HEK293 (cell line): ENCODE data around the gene DPF3.

Source experiments
- CTCF ChIA-PET: fragments of 350-600 bp; formaldehyde crosslinking; extraction: SDS; loops from one replicate; lab custom pipeline; 2021; ENCODE audit warnings: antibody characterized with exemption; lab: Yijun Ruan, JAX
- POLR2A ChIA-PET: fragments of 300-600 bp; formaldehyde crosslinking; extraction: SDS; loops from one replicate; lab custom pipeline; 2020; ENCODE audit warnings: antibody characterized with exemption, inconsistent platforms; lab: Yijun Ruan, JAX
- H3K27ac ChIP-seq: fragments of 200-500 bp; sonication (Bioruptor generic); 2 replicates; pipeline ENCODE4 v1.5.1; 2014; ENCODE audit warnings: low read depth, low read length, control low read depth, inconsistent platforms; ENCODE audit errors: extremely low read depth
- H3K36me3 ChIP-seq, 2 experiments: fragments of 200-500 bp in 1 of 2; sonication (Bioruptor generic) in 1 of 2; 1 replicate in 1 of 2; 2 replicates in 1 of 2; pipeline ENCODE4 v1.5.1; 2014 to 2017; ENCODE audit warnings: inconsistent platforms in 2 of 2, low read length in 2 of 2; ENCODE audit not compliant: control insufficient read depth in 2 of 2, insufficient read depth in 1 of 2
- H3K4me1 ChIP-seq: fragments of 200-500 bp; sonication (Bioruptor generic); 2 replicates; pipeline ENCODE4 v1.5.1; 2014; ENCODE audit warnings: mild to moderate bottlenecking, low read length, inconsistent platforms; ENCODE audit not compliant: control insufficient read depth, insufficient read depth
- H3K4me3 ChIP-seq: 2 replicates; pipeline ENCODE4 v1.5.1; 2011; ENCODE audit warnings: low read depth, mild to moderate bottlenecking, control low read depth, low read length, moderate library complexity
- H3K9me3 ChIP-seq: fragments of 200-500 bp; sonication (Bioruptor generic); 2 replicates; pipeline ENCODE4 v1.5.1; 2014; ENCODE audit warnings: low read depth, low read length, inconsistent platforms; ENCODE audit not compliant: control insufficient read depth, insufficient read depth
- AEBP2 ChIP-seq: fragments of 450-650 bp; formaldehyde crosslinking; IDR thresholded peaks from 2 replicates; pipeline ENCODE4 v1.5.1; 2016; ENCODE audit warnings: missing biosample characterization, missing genetic modification characterization, borderline replicate concordance
- BCL11B ChIP-seq: fragments of 450-650 bp; formaldehyde crosslinking; IDR thresholded peaks from 2 replicates; pipeline ENCODE4 v1.5.1; 2016; ENCODE audit warnings: low read depth, missing biosample characterization, missing genetic modification characterization
- FEZF1 ChIP-seq: fragments of 450-650 bp; formaldehyde crosslinking; IDR thresholded peaks from 2 replicates; pipeline ENCODE4 v1.5.1; 2016; ENCODE audit warnings: missing biosample characterization, missing genetic modification characterization
- HOXD13 ChIP-seq: sonication (generic); formaldehyde crosslinking; IDR thresholded peaks from 2 replicates; pipeline ENCODE4 v1.8.0; 2022; ENCODE audit warnings: missing genetic modification reagents, borderline replicate concordance
- OVOL3 ChIP-seq: fragments of 450-650 bp; formaldehyde crosslinking; IDR thresholded peaks from 2 replicates; pipeline ENCODE4 v1.5.1; 2016; ENCODE audit warnings: missing biosample characterization, missing genetic modification characterization
- PRDM4 ChIP-seq: fragments of 450-650 bp; formaldehyde crosslinking; IDR thresholded peaks from 2 replicates; pipeline ENCODE4 v1.5.1; 2017; ENCODE audit warnings: missing biosample characterization, missing genetic modification characterization
- RBAK ChIP-seq: fragments of 450-650 bp; formaldehyde crosslinking; IDR thresholded peaks from 2 replicates; pipeline ENCODE4 v1.5.1; 2016; ENCODE audit warnings: missing biosample characterization, missing genetic modification characterization
- SCRT1 ChIP-seq: fragments of 450-650 bp; formaldehyde crosslinking; IDR thresholded peaks from 2 replicates; pipeline ENCODE4 v1.5.1; 2016; ENCODE audit warnings: missing biosample characterization, missing genetic modification characterization, borderline replicate concordance
- WT1 ChIP-seq: fragments of 450-650 bp; formaldehyde crosslinking; IDR thresholded peaks from 2 replicates; pipeline ENCODE4 v1.5.1; 2016; ENCODE audit warnings: missing biosample characterization, missing genetic modification characterization
- YY1 ChIP-seq: fragments of 450-650 bp; formaldehyde crosslinking; IDR thresholded peaks from 2 replicates; pipeline ENCODE4 v1.5.1; 2018; ENCODE audit warnings: missing biosample characterization, missing genetic modification characterization
- ZBTB1 ChIP-seq: fragments of 450-650 bp; formaldehyde crosslinking; IDR thresholded peaks from 2 replicates; pipeline ENCODE4 v1.5.1; 2016; ENCODE audit warnings: missing biosample characterization, missing genetic modification characterization
- ZBTB21 ChIP-seq: fragments of 450-650 bp; formaldehyde crosslinking; IDR thresholded peaks from 2 replicates; pipeline ENCODE4 v1.5.1; 2017; ENCODE audit warnings: missing biosample characterization, missing genetic modification characterization
- ZFHX2 ChIP-seq: fragments of 450-650 bp; formaldehyde crosslinking; conservative IDR thresholded peaks from 2 replicates; pipeline ENCODE4 v1.5.1; 2016; ENCODE audit warnings: missing biosample characterization, missing genetic modification characterization
- ZNF10 ChIP-seq: fragments of 450-650 bp; formaldehyde crosslinking; IDR thresholded peaks from 2 replicates; pipeline ENCODE4 v1.5.1; 2017; ENCODE audit warnings: missing biosample characterization, missing genetic modification characterization
- ZNF169 ChIP-seq: fragments of 450-650 bp; formaldehyde crosslinking; IDR thresholded peaks from 2 replicates; pipeline ENCODE4 v1.5.1; 2016; ENCODE audit warnings: missing biosample characterization, missing genetic modification characterization
- ZNF175 ChIP-seq: fragments of 450-650 bp; formaldehyde crosslinking; IDR thresholded peaks from 2 replicates; pipeline ENCODE4 v1.5.1; 2016; ENCODE audit warnings: missing biosample characterization, missing genetic modification characterization
- ZNF248 ChIP-seq: fragments of 450-650 bp; formaldehyde crosslinking; IDR thresholded peaks from 2 replicates; pipeline ENCODE4 v1.5.1; 2017; ENCODE audit warnings: missing biosample characterization, missing genetic modification characterization
- ZNF350 ChIP-seq: fragments of 450-650 bp; formaldehyde crosslinking; IDR thresholded peaks from 2 replicates; pipeline ENCODE4 v1.5.0; 2017; ENCODE audit warnings: missing biosample characterization, mild to moderate bottlenecking, missing genetic modification characterization
- ZNF677 ChIP-seq: fragments of 450-650 bp; IDR thresholded peaks from 2 replicates; pipeline ENCODE4 v1.5.0; 2018; ENCODE audit warnings: missing biosample characterization, mild to moderate bottlenecking, missing genetic modification characterization, moderate library complexity
- TF ChIP-seq, protein P1 (sequence below): fragments of 450-650 bp; formaldehyde crosslinking; IDR thresholded peaks from 2 replicates; pipeline ENCODE4 v1.5.1; 2016; ENCODE audit warnings: missing biosample characterization, missing genetic modification characterization
- TF ChIP-seq, protein P2 (sequence below): fragments of 450-650 bp; formaldehyde crosslinking; IDR thresholded peaks from 2 replicates; pipeline ENCODE4 v1.5.1; 2016; ENCODE audit warnings: missing biosample characterization, missing genetic modification characterization
- TF ChIP-seq, protein P3 (sequence below): fragments of 450-650 bp; formaldehyde crosslinking; IDR thresholded peaks from 2 replicates; pipeline ENCODE4 v1.5.1; 2017; ENCODE audit warnings: missing biosample characterization, missing genetic modification characterization
- TF ChIP-seq, protein P4 (sequence below): fragments of 450-650 bp; formaldehyde crosslinking; IDR thresholded peaks from 2 replicates; pipeline ENCODE4 v1.5.1; 2016; ENCODE audit warnings: missing biosample characterization, missing genetic modification characterization
- TF ChIP-seq, protein P5 (sequence below): fragments of 450-650 bp; formaldehyde crosslinking; IDR thresholded peaks from 2 replicates; pipeline ENCODE4 v1.5.1; 2017; ENCODE audit warnings: missing biosample characterization, mild to moderate bottlenecking, missing genetic modification characterization, moderate library complexity

The DPF3 gene

DNA sequence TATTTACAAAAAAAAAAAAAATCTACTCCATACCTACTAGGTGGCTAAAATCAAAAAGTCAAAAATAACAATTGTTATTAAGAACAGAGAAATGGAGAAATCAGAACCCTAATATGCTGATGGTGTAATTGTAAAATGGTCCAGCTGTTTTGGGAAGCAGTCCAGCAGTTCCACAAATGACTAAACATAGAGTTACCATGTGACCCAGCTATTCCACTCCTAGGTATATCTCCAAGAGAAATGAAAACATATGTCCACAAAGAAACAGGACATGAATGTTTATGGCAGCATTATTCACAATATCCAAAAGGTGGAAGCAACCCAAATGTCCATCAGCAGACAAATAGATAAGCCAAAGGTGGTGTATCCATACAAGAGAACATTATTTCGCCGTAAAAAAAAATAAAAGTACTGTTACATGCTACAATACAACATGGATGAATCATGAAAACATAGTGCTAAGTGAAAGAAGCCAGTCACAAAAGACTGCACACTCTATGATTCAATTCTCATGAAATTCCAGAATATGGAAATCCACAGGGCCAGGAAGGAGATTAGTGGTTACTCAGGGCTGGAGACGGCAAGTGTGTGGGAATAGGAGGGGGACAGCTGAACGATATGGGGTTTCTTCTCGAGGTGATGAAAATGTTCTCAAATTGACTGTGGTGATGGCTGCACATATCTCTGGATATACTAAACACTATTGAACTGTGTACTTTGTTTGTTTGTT is 9.1 kb upstream of the DPF3 start:
- ChIA-PET CTCF (interaction anchor here (0.7 to 7.5 kb wide), 7 partner anchors 8 to 879 kb away, joined by 3 to 158 read pairs (median 5); partner anchors contain the start of gene DPF3), POLR2A (no interaction called here)
- H3K36me3 ChIP-seq, result no peaks in the 10 kb centered on the region
- TF ChIP-seq ZNF10 (tag by site-specific recombination) (no peak), HOXD13 (no peak), ZNF350 (tag by site-specific recombination) (no peak), YY1 (tag by site-specific recombination) (no peak), ZBTB21 (no peak), ZNF248 (no peak), ZNF677 (tag by site-specific recombination) (no peak), ZNF169 (tag by site-specific recombination) (no peak), SCRT1 (tag by site-specific recombination) (no peak), ZNF175 (tag by site-specific recombination) (no peak), OVOL3 (tag by site-specific recombination) (no peak)
- TF ChIP-seq, protein P1, sequence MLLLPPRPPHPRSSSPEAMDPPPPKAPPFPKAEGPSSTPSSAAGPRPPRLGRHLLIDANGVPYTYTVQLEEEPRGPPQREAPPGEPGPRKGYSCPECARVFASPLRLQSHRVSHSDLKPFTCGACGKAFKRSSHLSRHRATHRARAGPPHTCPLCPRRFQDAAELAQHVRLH (tag by site-specific recombination), result no peak
- TF ChIP-seq, protein P2, sequence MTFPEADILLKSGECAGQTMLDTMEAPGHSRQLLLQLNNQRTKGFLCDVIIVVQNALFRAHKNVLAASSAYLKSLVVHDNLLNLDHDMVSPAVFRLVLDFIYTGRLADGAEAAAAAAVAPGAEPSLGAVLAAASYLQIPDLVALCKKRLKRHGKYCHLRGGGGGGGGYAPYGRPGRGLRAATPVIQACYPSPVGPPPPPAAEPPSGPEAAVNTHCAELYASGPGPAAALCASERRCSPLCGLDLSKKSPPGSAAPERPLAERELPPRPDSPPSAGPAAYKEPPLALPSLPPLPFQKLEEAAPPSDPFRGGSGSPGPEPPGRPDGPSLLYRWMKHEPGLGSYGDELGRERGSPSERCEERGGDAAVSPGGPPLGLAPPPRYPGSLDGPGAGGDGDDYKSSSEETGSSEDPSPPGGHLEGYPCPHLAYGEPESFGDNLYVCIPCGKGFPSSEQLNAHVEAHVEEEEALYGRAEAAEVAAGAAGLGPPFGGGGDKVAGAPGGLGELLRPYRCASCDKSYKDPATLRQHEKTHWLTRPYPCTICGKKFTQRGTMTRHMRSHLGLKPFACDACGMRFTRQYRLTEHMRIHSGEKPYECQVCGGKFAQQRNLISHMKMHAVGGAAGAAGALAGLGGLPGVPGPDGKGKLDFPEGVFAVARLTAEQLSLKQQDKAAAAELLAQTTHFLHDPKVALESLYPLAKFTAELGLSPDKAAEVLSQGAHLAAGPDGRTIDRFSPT (tag by site-specific recombination), result no peak
- TF ChIP-seq, protein P3, sequence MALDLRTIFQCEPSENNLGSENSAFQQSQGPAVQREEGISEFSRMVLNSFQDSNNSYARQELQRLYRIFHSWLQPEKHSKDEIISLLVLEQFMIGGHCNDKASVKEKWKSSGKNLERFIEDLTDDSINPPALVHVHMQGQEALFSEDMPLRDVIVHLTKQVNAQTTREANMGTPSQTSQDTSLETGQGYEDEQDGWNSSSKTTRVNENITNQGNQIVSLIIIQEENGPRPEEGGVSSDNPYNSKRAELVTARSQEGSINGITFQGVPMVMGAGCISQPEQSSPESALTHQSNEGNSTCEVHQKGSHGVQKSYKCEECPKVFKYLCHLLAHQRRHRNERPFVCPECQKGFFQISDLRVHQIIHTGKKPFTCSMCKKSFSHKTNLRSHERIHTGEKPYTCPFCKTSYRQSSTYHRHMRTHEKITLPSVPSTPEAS (tag by site-specific recombination), result no peak
- H3K4me3 ChIP-seq, result no peak overlapping the region
- peaks cover 4% of the 10 kb centered on the region; the same call in 1 of the 2 replicates for H3K4me1 ChIP-seq
- no peak overlapping the region for H3K27ac ChIP-seq
- no peaks in the 10 kb centered on the region for H3K9me3 ChIP-seq

GRCh38 chr14:72901361-72901760 is 7.5 kb upstream of the DPF3 start:
- Histone ChIP-seq H3K4me3 (no peak overlapping the region), H3K36me3 (no peaks in the 10 kb centered on the region), H3K4me1 (no peaks in the 10 kb centered on the region), H3K9me3 (no peaks in the 10 kb centered on the region), H3K27ac (no peak overlapping the region)
- POLR2A ChIA-PET, result no interaction called here
- CTCF ChIA-PET, result interaction anchor here (0.9 to 7.5 kb wide), 2 partner anchors 48 to 386 kb away, joined by 4 to 158 read pairs; no protein-coding TSS in a partner anchor
- TF ChIP-seq ZBTB1 (tag by site-specific recombination), result no peak
- no peak for TF ChIP-seq RBAK (tag by site-specific recombination)
- no peak for TF ChIP-seq ZNF175 (tag by site-specific recombination)
- TF ChIP-seq BCL11B (tag by site-specific recombination), result no peak
- TF ChIP-seq AEBP2 (tag by site-specific recombination), result no peak
- TF ChIP-seq, protein P4, sequence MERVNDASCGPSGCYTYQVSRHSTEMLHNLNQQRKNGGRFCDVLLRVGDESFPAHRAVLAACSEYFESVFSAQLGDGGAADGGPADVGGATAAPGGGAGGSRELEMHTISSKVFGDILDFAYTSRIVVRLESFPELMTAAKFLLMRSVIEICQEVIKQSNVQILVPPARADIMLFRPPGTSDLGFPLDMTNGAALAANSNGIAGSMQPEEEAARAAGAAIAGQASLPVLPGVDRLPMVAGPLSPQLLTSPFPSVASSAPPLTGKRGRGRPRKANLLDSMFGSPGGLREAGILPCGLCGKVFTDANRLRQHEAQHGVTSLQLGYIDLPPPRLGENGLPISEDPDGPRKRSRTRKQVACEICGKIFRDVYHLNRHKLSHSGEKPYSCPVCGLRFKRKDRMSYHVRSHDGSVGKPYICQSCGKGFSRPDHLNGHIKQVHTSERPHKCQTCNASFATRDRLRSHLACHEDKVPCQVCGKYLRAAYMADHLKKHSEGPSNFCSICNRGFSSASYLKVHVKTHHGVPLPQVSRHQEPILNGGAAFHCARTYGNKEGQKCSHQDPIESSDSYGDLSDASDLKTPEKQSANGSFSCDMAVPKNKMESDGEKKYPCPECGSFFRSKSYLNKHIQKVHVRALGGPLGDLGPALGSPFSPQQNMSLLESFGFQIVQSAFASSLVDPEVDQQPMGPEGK (tag by site-specific recombination), result no peak
- TF ChIP-seq, protein P5, sequence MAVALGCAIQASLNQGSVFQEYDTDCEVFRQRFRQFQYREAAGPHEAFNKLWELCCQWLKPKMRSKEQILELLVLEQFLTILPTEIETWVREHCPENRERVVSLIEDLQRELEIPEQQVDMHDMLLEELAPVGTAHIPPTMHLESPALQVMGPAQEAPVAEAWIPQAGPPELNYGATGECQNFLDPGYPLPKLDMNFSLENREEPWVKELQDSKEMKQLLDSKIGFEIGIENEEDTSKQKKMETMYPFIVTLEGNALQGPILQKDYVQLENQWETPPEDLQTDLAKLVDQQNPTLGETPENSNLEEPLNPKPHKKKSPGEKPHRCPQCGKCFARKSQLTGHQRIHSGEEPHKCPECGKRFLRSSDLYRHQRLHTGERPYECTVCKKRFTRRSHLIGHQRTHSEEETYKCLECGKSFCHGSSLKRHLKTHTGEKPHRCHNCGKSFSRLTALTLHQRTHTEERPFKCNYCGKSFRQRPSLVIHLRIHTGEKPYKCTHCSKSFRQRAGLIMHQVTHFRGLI (tag by site-specific recombination), result no peak
- no peak for TF ChIP-seq ZFHX2
- TF ChIP-seq ZNF350 (tag by site-specific recombination), result no peak
- no peak for TF ChIP-seq WT1 (tag by site-specific recombination)
- TF ChIP-seq FEZF1 (tag by site-specific recombination), result no peak
- no peak for TF ChIP-seq PRDM4 (tag by site-specific recombination)
